ENCODE results near the gene ZSWIM3.

GRCh38 chr20:45861221-45862075 lies 4.0 kb downstream of the ZSWIM3 start:
- TF ChIP-seq, protein P1, sequence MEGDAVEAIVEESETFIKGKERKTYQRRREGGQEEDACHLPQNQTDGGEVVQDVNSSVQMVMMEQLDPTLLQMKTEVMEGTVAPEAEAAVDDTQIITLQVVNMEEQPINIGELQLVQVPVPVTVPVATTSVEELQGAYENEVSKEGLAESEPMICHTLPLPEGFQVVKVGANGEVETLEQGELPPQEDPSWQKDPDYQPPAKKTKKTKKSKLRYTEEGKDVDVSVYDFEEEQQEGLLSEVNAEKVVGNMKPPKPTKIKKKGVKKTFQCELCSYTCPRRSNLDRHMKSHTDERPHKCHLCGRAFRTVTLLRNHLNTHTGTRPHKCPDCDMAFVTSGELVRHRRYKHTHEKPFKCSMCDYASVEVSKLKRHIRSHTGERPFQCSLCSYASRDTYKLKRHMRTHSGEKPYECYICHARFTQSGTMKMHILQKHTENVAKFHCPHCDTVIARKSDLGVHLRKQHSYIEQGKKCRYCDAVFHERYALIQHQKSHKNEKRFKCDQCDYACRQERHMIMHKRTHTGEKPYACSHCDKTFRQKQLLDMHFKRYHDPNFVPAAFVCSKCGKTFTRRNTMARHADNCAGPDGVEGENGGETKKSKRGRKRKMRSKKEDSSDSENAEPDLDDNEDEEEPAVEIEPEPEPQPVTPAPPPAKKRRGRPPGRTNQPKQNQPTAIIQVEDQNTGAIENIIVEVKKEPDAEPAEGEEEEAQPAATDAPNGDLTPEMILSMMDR (IDR thresholded peaks at IDR 0.05; ENCODE audit: low read depth, low read length, poor library complexity, severe bottlenecking) = no peak
- TF ChIP-seq EZH2phosphoT487 (IDR thresholded peaks at IDR 0.05; ENCODE audit: borderline replicate concordance, low read length) = no peak

Measured in DOHH2 (cell line).